GM23338 (cell line): ENCODE data around the gene RBPMS2. TPM values are rescaled to one million over a fixed set of nuclear protein-coding genes. Genes with fewer than 3 reads are reported as not detected.
A peak's percentile ranks its signal among the peaks of the same experiment; 100 is the strongest.

Source experiments
- ATAC-seq: fragments of 200-7000 bp; cut with Tn5 transposase; 3 replicates; pipeline ENCODE4 v1.9.1; 2020
- DNase-seq: peaks from one replicate; pipeline ENCODE4 v3.0.0-alpha.2; 2015; ENCODE audit warnings: low spot score
- H2AFZ ChIP-seq: fragments of 200-600 bp; sonication (generic); 2 replicates; pipeline ENCODE4 v1.8.0; 2016; ENCODE audit warnings: antibody characterized with exemption, mild to moderate bottlenecking, moderate library complexity
- H3F3A ChIP-seq: fragments of 200-600 bp; sonication (generic); replicated peaks from 2 replicates; pipeline ENCODE4 v1.8.0; 2017; ENCODE audit warnings: antibody characterized with exemption, mixed run types, low read depth
- H3K27ac ChIP-seq: fragments of 200-600 bp; sonication (generic); 2 replicates; pipeline ENCODE4 v1.6.1; 2016; ENCODE audit warnings: low read depth
- H3K27me3 ChIP-seq: fragments of 200-600 bp; sonication (generic); 2 replicates; pipeline ENCODE4 v1.8.0; 2016; ENCODE audit warnings: mild to moderate bottlenecking, mixed run types, moderate library complexity; ENCODE audit not compliant: insufficient read depth
- H3K36me3 ChIP-seq: fragments of 200-600 bp; sonication (generic); 2 replicates; pipeline ENCODE4 v1.8.0; 2016; ENCODE audit warnings: mild to moderate bottlenecking; ENCODE audit not compliant: insufficient read depth
- H3K4me1 ChIP-seq: fragments of 200-600 bp; sonication (generic); 2 replicates; pipeline ENCODE4 v1.8.0; 2016; ENCODE audit warnings: mild to moderate bottlenecking, moderate library complexity; ENCODE audit not compliant: insufficient read depth
- H3K4me2 ChIP-seq: fragments of 200-600 bp; sonication (generic); 2 replicates; pipeline ENCODE4 v1.7.1; 2017; ENCODE audit warnings: mixed run types
- H3K4me3 ChIP-seq: fragments of 200-600 bp; sonication (generic); 2 replicates; pipeline ENCODE4 v1.6.1; 2016; ENCODE audit warnings: mixed run types
- H3K79me2 ChIP-seq: fragments of 200-600 bp; sonication (generic); replicated peaks from 2 replicates; pipeline ENCODE4 v1.8.0; 2017; ENCODE audit warnings: mild to moderate bottlenecking; ENCODE audit not compliant: insufficient read depth
- H3K9me2 ChIP-seq: fragments of 200-600 bp; sonication (generic); 2 replicates; pipeline ENCODE4 v1.8.0; 2017; ENCODE audit not compliant: insufficient read depth
- H4K20me1 ChIP-seq: fragments of 200-600 bp; sonication (generic); replicated peaks from 2 replicates; pipeline ENCODE4 v1.8.0; 2017; ENCODE audit warnings: mild to moderate bottlenecking; ENCODE audit not compliant: insufficient read depth
- H3K27ac Mint-ChIP-seq: 2 replicates; pipeline ENCODE4 v1.8.0; 2020; ENCODE audit warnings: inconsistent platforms, mild to moderate bottlenecking, moderate library complexity, mixed read lengths
- H3K27me3 Mint-ChIP-seq: 3 replicates; pipeline ENCODE4 v1.8.0; 2022; ENCODE audit warnings: low read depth, mild to moderate bottlenecking, moderate library complexity, mixed read lengths, inconsistent platforms; ENCODE audit not compliant: insufficient read depth, poor library complexity
- H3K36me3 Mint-ChIP-seq: 3 replicates; pipeline ENCODE4 v1.8.0; 2021; ENCODE audit warnings: low read depth, mild to moderate bottlenecking, inconsistent platforms, moderate library complexity, mixed read lengths
- H3K4me1 Mint-ChIP-seq: 3 replicates; pipeline ENCODE4 v1.8.0; 2020; ENCODE audit warnings: mild to moderate bottlenecking, inconsistent platforms, mixed read lengths
- H3K4me3 Mint-ChIP-seq: 3 replicates; pipeline ENCODE4 v1.8.0; 2021; ENCODE audit warnings: moderate library complexity, mild to moderate bottlenecking, inconsistent platforms, mixed read lengths
- H3K9me3 Mint-ChIP-seq: 3 replicates; pipeline ENCODE4 v1.8.0; 2020; ENCODE audit warnings: moderate library complexity, mild to moderate bottlenecking, inconsistent platforms, mixed read lengths
- CREB1 ChIP-seq: fragments of 250-450 bp; sonication (Bioruptor Pico); IDR thresholded peaks from 2 replicates; pipeline ENCODE4 v1.5.0; 2020; ENCODE audit warnings: low read depth, mild to moderate bottlenecking, moderate library complexity
- CTCF ChIP-seq, 2 experiments: fragments of 200-600 bp in 1 of 2; sonication (generic) in 1 of 2; conservative IDR thresholded peaks; 2 replicates each; pipeline versions ENCODE4 v1.5.1 to v1.6.1; 2016 to 2017; ENCODE audit warnings: antibody characterized with exemption in 2 of 2, low read depth in 2 of 2, mild to moderate bottlenecking in 2 of 2, moderate library complexity in 1 of 2
- EZH2 ChIP-seq: fragments of 200-600 bp; sonication (generic); IDR thresholded peaks from one replicate; pipeline ENCODE4 v1.8.0; 2017; ENCODE audit warnings: antibody characterized with exemption, mild to moderate bottlenecking, low read depth; ENCODE audit not compliant: unreplicated experiment
- EZH2phosphoT487 ChIP-seq: fragments of 200-600 bp; sonication (generic); IDR thresholded peaks from one replicate; pipeline ENCODE4 v1.8.1; 2018; ENCODE audit warnings: antibody characterized with exemption; ENCODE audit not compliant: unreplicated experiment
- JUNB ChIP-seq: IDR thresholded peaks from one replicate; pipeline ENCODE4 v1.6.1; 2016; ENCODE audit warnings: antibody characterized with exemption; ENCODE audit not compliant: unreplicated experiment
- NANOG ChIP-seq: IDR thresholded peaks from 2 replicates; pipeline ENCODE4 v1.6.1; 2016; ENCODE audit warnings: antibody characterized with exemption, borderline replicate concordance
- POLR2AphosphoS5 ChIP-seq: IDR thresholded peaks from 2 replicates; pipeline ENCODE4 v1.6.1; 2016; ENCODE audit warnings: antibody characterized with exemption, low read depth
- STAT1 ChIP-seq: IDR thresholded peaks from one replicate; pipeline ENCODE4 v1.6.1; 2016; ENCODE audit warnings: antibody characterized with exemption; ENCODE audit not compliant: unreplicated experiment
- ZNF114 ChIP-seq: fragments of 250-450 bp; sonication (Bioruptor Pico); IDR thresholded peaks from 2 replicates; pipeline ENCODE4 v1.5.0; 2020; ENCODE audit warnings: mild to moderate bottlenecking, moderate library complexity
- ZNF331 ChIP-seq: fragments of 250-450 bp; sonication (Bioruptor Pico); IDR thresholded peaks from 2 replicates; pipeline ENCODE4 v1.5.0; 2020; ENCODE audit warnings: low read depth, mild to moderate bottlenecking, moderate library complexity
- polyA plus RNA-seq: library from polyadenylated mRNA; unstranded; fragments of >200 nt; fragmentation: Nextera tagmentation; extraction: Ambion mirVana; gene quantifications from 2 replicates; pipeline ENCODE4 v1.2.1, GENCODE V29; 2016
- total RNA-seq: library from RNA; depleted of rRNA; stranded (reverse); fragments of >200 nt; shearing (Covaris generic); gene quantifications from 2 replicates; pipeline ENCODE4 v1.2.3, GENCODE V29; 2014
- TF ChIP-seq, protein P1 (sequence below): IDR thresholded peaks from one replicate; pipeline ENCODE4 v1.6.1; 2018; ENCODE audit warnings: antibody characterized with exemption; ENCODE audit not compliant: unreplicated experiment
- TF ChIP-seq, protein P2 (sequence below): IDR thresholded peaks from 2 replicates; pipeline ENCODE4 v1.6.1; 2016; ENCODE audit warnings: antibody characterized with exemption

RBPMS2 gene
- total and polyA plus RNA-seq, 2 experiments from 2014 or later, result 53.3 to 171 TPM

DNA sequence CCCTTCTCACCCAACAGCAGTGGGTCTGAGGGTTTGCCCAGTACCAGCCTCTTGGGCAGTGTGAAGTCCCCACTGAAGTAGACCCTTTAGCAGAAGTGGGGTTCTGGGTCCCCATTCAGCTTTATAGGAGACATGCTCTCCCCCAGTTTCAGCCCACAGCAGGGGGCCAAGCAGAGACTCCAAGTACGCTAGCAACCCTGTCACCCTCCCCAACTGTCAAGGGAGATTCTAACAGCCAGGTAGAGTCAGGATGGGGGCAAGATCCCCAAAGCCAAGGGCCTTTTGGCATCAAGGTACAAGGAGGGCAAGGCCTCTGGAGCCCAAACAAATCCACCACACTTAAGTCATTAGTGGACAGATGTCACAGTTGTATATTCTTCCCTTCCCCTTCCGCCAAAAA lies 1.8 kb downstream of the RBPMS2 start:
- H3K4me3 ChIP-seq, result peak overlapping the region; percentile 98
- H2AFZ ChIP-seq, result no peak overlapping the region
- TF ChIP-seq POLR2AphosphoS5 (no peak), CTCF (conservative IDR thresholded peaks at IDR 0.05; ENCODE audit: low read depth in 2 of 2) (no peak), JUNB (no peak), NANOG (no peak), EZH2 (no peak), CREB1 (CRISPR knock-in tag) (no peak), EZH2phosphoT487 (no peak), ZNF331 (CRISPR knock-in tag) (no peak), STAT1 (no peak), ZNF114 (no peak)
- TF ChIP-seq, protein P1, sequence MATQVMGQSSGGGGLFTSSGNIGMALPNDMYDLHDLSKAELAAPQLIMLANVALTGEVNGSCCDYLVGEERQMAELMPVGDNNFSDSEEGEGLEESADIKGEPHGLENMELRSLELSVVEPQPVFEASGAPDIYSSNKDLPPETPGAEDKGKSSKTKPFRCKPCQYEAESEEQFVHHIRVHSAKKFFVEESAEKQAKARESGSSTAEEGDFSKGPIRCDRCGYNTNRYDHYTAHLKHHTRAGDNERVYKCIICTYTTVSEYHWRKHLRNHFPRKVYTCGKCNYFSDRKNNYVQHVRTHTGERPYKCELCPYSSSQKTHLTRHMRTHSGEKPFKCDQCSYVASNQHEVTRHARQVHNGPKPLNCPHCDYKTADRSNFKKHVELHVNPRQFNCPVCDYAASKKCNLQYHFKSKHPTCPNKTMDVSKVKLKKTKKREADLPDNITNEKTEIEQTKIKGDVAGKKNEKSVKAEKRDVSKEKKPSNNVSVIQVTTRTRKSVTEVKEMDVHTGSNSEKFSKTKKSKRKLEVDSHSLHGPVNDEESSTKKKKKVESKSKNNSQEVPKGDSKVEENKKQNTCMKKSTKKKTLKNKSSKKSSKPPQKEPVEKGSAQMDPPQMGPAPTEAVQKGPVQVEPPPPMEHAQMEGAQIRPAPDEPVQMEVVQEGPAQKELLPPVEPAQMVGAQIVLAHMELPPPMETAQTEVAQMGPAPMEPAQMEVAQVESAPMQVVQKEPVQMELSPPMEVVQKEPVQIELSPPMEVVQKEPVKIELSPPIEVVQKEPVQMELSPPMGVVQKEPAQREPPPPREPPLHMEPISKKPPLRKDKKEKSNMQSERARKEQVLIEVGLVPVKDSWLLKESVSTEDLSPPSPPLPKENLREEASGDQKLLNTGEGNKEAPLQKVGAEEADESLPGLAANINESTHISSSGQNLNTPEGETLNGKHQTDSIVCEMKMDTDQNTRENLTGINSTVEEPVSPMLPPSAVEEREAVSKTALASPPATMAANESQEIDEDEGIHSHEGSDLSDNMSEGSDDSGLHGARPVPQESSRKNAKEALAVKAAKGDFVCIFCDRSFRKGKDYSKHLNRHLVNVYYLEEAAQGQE, result no peak
- peaks cover 34% of the 10 kb centered on the region for H4K20me1 ChIP-seq
- peak overlapping the region; percentile 99 for H3K4me3 Mint-ChIP-seq
- H3K4me2 ChIP-seq, result peak overlapping the region; percentile 100
- peaks cover 93% of the 10 kb centered on the region for H3K79me2 ChIP-seq
- H3K9me2 ChIP-seq, result no peaks in the 10 kb centered on the region
- peaks cover 8% of the 10 kb centered on the region; the same call in 1 of the 2 replicates for H3F3A ChIP-seq
- no peaks in the 10 kb centered on the region for H3K27me3 ChIP-seq
- peaks cover 49% of the 10 kb centered on the region for H3K4me1 Mint-ChIP-seq
- H3K27me3 Mint-ChIP-seq, result peaks cover 14% of the 10 kb centered on the region
- DNase-seq (no peak), ATAC-seq (no peak)
- peaks cover 69% of the 10 kb centered on the region for H3K4me1 ChIP-seq
- peaks cover 28% of the 10 kb centered on the region for H3K36me3 Mint-ChIP-seq
- peaks cover 4% of the 10 kb centered on the region; the same call in 2 of the 3 replicates for H3K9me3 Mint-ChIP-seq
- peak overlapping the region; percentile 98 for H3K27ac Mint-ChIP-seq
- H3K36me3 ChIP-seq, result no peaks in the 10 kb centered on the region
- H3K27ac ChIP-seq, result peak overlapping the region; percentile 91

DNA sequence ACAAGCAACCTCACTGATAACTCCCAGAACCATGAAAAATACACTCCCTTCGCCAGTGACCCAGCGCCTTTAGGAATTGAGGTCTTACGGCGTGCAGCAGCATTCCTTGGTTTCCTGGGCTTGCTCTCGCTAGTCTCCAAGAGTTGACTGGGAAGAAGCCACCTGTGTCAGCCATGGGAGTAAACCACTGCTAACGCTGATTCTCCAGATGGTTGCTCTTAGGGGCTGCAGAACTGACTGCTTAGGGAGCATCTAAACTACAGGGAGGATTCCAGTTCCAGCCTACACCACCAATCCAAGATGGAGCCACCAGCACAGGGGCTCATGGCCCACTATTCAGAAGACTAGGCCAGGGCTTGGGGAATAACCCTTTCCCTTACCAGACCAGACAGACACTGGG lies 2.4 kb downstream of the RBPMS2 start:
- H3F3A ChIP-seq, result peaks cover 13% of the 10 kb centered on the region; the same call in 1 of the 2 replicates
- Mint-ChIP-seq H3K9me3 (peaks cover 4% of the 10 kb centered on the region; the same call in 2 of the 3 replicates), H3K4me3 (peak overlapping the region; percentile 99), H3K27ac (peak overlapping the region; percentile 11), H3K36me3 (peaks cover 31% of the 10 kb centered on the region), H3K4me1 (peaks cover 47% of the 10 kb centered on the region), H3K27me3 (peaks cover 13% of the 10 kb centered on the region)
- peaks cover 67% of the 10 kb centered on the region for H3K4me1 ChIP-seq
- peak overlapping the region; percentile 91 for H3K27ac ChIP-seq
- H3K27me3 ChIP-seq, result no peaks in the 10 kb centered on the region
- no peaks in the 10 kb centered on the region for H3K9me2 ChIP-seq
- H3K4me2 ChIP-seq, result peak overlapping the region; percentile 100
- H2AFZ ChIP-seq, result no peak overlapping the region
- no peaks in the 10 kb centered on the region for H3K36me3 ChIP-seq
- H3K4me3 ChIP-seq, result peak overlapping the region; percentile 98
- H4K20me1 ChIP-seq, result peaks cover 40% of the 10 kb centered on the region
- no peak for ATAC-seq
- H3K79me2 ChIP-seq, result peaks cover 93% of the 10 kb centered on the region
- DNase-seq, result peak; percentile 38
- TF ChIP-seq CREB1 (CRISPR knock-in tag), result no peak
- no peak for TF ChIP-seq POLR2AphosphoS5
- no peak for TF ChIP-seq EZH2
- TF ChIP-seq, protein P1, result no peak
- no peak for TF ChIP-seq NANOG
- no peak for TF ChIP-seq JUNB
- TF ChIP-seq, protein P2, sequence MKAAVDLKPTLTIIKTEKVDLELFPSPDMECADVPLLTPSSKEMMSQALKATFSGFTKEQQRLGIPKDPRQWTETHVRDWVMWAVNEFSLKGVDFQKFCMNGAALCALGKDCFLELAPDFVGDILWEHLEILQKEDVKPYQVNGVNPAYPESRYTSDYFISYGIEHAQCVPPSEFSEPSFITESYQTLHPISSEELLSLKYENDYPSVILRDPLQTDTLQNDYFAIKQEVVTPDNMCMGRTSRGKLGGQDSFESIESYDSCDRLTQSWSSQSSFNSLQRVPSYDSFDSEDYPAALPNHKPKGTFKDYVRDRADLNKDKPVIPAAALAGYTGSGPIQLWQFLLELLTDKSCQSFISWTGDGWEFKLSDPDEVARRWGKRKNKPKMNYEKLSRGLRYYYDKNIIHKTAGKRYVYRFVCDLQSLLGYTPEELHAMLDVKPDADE, result no peak
- no peak for TF ChIP-seq EZH2phosphoT487
